Effector CD8-positive, alpha-beta T cell (primary cell): Measurements from ENCODE around the gene GRK6.

Source experiments
- DNase-seq: peaks from one replicate; lab custom pipeline; 2025; lab: John Stamatoyannopoulos, UW

GRK6 gene

DNA sequence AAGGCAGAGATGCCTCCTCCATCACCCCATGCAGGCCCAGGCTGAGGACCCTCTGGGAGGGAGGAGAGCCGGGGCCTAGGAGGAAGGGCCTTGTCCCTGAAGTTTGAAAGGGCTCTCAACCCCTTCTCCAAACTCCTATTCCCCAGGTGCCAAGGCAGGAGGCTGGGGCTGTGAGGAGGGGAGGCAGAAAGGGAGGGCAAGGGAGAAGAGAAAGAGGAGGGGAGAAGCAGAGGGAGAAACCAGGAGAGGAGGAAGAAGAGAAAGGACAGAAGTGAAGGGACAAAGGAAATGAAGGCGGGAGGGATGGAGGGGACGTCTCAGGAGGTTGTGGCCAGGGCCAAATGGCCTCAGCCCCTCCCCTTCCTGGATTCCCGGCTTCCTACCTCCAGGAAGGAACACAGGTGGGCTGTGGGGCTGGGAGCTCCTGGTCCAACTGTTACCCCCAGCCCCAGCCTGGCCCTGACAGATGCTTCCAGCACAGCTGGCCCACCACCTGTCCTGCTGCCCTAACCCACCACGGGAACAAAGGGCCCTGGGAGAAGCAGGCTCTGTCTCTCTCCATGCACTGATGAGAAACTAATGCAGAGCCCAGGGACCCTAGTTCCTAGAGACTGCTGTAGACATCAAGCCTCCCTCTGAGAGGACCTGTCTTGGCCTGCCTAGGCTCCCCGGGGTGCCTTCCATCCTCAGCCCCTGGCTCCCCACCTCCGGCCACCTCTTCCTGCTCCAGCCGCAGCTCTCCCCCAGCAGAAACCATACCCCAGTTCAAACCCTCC lies 43.5 kb downstream of the GRK6 start:
- no peak for DNase-seq

- DNase-seq = no peak
These were observed 44.5 kb downstream of the GRK6 start for GRCh38 chr5:177470759-177471536.

GRCh38 chr5:177471610-177472356 lies 45.3 kb downstream of the GRK6 start:
- DNase-seq = no peak

DNA sequence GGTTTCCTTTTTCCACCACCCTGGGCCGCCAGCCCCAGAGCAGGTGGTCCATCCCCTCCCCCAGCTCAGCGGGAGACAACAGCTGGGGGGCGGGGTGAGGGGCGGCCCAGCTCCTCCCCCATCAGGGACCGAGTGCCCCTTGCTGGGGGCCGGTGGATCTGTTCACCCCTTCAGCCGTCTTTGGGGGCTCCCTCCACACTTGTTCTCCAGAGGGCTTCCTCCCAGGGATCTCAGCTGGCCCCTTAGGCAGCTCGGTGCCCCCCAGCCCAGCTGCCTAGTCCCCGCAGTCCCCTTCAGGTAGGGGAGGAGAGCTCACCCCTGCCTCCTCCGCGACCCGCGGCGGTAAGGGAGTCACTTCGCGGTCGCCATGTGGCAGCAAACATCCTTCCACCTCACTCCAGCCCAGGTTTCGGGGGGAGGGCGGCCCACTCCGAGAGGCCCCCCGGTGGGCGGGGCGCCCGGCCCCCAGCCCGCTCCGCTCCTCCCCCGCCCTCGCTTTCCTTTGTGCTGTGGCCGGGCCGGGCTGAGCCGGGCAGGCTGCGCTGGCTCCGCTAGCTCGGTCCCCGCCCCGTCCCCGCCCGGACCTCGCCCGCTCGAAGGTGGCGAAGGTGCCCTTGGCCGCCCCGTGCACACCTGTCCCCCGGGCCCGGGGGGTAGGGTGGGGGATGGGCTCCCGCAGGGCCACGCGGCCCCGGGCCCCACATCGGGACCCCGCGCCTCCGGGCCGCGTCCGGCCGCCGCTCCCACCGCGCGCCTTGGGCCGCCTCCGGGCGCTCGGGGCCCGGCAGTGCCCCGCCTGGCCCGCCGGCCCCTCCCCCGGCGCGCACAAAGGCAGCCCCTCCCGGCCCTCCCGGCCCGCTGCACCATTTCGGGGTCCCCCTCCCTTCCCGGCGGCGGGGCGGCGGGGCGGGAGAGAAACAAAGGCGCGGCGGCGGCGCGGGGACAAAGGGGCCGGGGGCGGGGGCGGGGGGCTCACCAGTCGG lies 46.3 kb downstream of the GRK6 start:
- peak; percentile 46 for DNase-seq

GRCh38 chr5:177473443-177474001 lies 47.0 kb downstream of the GRK6 start, which contains the start of gene DBN1:
DBN1 (minus strand) TSS chr5:177473634; CDS start chr5:177473521, 113 bp downstream.
- no peak for DNase-seq

- no peak for DNase-seq
These were observed 47.6 kb downstream of the GRK6 start for GRCh38 chr5:177474002-177474476.

- no peak for DNase-seq
These were observed 48.5 kb downstream of the GRK6 start for GRCh38 chr5:177474846-177475562.

DNA sequence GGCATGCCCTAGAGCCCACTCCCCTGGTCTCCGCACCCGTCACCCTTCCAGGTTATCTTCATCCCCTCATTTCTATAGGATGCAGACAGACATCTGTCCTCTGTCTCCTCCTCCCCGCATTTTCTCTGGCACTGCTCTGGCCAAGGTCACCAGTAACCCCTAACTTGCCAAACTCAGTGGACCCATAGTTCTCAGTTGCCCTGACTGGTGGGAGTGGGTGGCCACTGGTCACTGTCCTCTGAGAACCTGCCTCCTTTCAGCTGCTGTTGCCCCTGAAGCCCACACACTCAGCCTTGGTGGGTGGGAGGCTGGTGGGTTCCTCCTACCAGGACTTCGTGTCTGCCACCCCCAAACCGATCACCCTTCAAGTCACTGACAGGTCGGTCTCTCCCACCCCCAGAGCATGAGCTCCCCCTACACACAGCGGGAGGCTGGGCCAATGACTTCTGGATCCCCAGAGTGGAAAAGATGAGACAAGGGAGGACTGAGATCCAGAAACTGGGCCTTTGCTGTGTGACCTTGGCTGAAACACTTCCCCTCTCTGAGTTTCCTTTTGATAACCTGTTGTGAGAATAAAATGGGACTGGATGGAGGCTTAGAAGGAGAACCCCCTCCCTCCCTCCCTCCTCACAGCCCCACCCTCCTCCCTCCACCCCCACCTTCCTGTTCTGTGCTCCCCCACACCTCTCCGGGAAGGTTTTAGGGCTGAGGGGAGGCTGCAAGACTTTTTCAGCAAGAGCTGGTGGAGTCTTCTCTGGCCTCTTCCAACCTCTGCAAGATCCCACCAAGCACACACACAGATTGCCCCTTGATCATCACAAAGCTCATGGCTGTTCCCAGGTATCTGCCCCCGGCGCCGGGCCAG lies 49.3 kb downstream of the GRK6 start:
- DNase-seq = no peak

- DNase-seq = no peak
These were observed 50.2 kb downstream of the GRK6 start for GRCh38 chr5:177476531-177477233.

GRCh38 chr5:177477701-177478477 lies 51.4 kb downstream of the GRK6 start:
- no peak for DNase-seq

- DNase-seq = no peak
These were observed 52.5 kb downstream of the GRK6 start for GRCh38 chr5:177478711-177479646.

DNA sequence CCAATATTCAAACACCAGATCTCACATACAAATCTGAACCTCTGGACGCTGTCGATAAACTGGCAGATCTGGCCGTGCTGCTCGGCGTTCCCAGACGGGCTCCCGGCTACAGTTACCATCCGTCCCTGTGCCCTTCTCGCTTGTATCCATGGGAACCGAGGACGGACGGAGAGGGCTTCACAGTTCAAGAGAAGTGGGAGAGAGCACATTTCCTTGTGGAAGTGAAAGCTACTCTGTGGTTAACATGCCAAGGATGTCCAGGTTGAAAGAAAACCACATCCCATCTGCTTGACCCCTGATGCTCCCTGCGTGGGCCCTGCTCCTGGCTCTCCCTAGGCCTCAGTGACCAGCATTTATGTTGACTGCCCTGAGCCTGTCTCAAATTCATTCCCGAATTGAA lies 53.3 kb downstream of the GRK6 start:
- no peak for DNase-seq

DNA sequence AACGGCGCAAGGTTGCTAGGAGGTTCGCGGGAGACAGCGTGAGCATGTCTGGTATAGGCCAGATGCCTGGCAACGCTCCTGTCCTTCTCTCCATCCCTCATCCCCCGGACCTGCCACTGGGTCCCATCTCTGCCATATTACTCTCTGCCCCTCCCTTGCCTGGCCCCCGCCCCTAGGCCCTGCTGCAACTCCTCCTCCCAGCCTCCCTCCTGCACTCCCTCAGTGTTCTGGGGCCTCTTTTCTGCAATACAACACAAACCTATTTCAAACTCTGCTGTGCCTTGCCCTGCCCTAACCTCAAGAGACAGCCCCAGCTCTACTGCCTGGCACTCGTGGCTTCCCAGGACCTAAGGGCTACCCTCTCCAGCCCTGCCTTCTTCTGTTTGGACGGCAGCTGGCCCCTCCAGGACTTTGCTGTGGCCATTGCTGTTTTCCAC lies 55.9 kb downstream of the GRK6 start:
- DNase-seq = no peak

GRCh38 chr5:177483042-177483441 lies 56.6 kb downstream of the GRK6 start:
- no peak for DNase-seq

DNA sequence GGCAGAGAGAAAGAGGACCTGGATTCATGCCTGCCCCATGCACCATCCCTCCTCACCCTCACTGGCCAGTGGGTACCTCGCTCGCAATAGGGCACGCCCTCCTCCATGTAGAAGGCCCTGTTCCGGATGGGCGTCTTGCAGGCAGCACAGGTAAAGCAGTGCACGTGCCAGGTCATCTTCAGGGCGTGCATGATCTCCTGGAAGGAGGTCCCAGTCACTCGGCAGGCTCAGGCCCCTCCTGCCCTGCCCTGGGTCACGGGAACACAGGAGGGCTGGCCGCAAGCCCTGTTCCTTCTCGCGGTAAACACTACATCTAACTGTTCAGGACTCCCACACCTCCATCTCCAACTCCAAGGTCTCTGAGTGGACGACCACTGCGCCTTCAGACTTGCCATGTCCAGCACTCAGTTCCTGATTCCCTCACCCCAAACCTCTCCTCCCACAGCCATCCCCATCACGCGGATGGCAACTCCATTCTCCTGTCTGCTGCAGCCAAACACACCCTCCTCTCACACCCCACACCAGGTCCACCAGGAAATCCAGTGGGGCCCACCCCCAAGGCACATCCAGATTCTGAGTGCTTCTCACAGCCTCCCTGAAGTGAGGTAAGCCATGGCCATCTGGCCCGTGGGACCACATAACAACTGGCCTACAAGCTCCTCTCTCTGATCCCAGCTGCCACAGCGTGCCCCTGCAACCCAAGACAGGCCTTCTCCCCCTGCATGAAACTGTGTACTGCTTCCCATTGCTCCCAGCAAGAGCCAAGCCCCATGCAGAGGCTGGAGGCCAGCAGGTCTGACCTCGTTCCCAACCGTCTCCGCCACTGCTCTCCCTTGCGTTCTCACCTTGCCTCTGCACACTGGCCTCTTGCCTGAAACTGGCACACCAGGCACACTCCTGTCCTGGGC lies 57.8 kb downstream of the GRK6 start:
- no peak for DNase-seq
